Right lobe of liver (tissue), 6 donors: ENCODE data around the gene PARVB. TPM values are rescaled to one million over a fixed set of nuclear protein-coding genes. Genes with fewer than 3 reads are reported as not detected.
"Not testable (repeated sequence)": the region's sequence is repeated elsewhere in the genome, so short reads cannot be mapped to it uniquely, and the experiment has no call there.

ENCODE experiments used
- ATAC-seq, 4 donors: fragments of 200-7000 bp; cut with Tn5 transposase; one replicate each; pipeline ENCODE4 v1.9.1; 2020; ENCODE audit warnings: mild to moderate bottlenecking in 4 of 4, moderate library complexity in 4 of 4
- DNase-seq, 3 donors: peaks; one replicate each; pipeline ENCODE4 v3.0.0-alpha.2; 2020
- H3K27ac ChIP-seq, 3 donors: fragments of 200-600 bp; one replicate each; pipeline ENCODE4 v1.8.0; 2022
- H3K27me3 ChIP-seq, 2 donors: fragments of 200-600 bp; one replicate each; pipeline ENCODE4 v1.8.0; 2022
- H3K36me3 ChIP-seq, 4 donors: fragments of 200-600 bp; sonication (generic) in 1 of 4; one replicate each; pipeline versions ENCODE4 v1.5.1 to v1.8.0; 2017 to 2022; ENCODE audit warnings: control low read depth in 1 of 4
- H3K4me1 ChIP-seq, 4 donors: fragments of 200-600 bp; sonication (generic) in 1 of 4; one replicate each; pipeline versions ENCODE4 v1.5.1 to v1.8.0; 2017 to 2022; ENCODE audit warnings: control low read depth in 1 of 4
- H3K4me3 ChIP-seq, 3 donors: fragments of 200-600 bp; one replicate each; pipeline ENCODE4 v1.8.0; 2022
- H3K9me3 ChIP-seq, 4 donors: fragments of 200-600 bp; sonication (generic) in 1 of 4; one replicate each; pipeline versions ENCODE4 v1.5.1 to v1.8.0; 2017 to 2022; ENCODE audit warnings: control low read depth in 1 of 4
- CTCF ChIP-seq, 4 donors: fragments of 200-600 bp in 3 of 4; fragments of 450-650 bp in 1 of 4; IDR thresholded peaks; one replicate each; pipeline versions ENCODE4 v1.5.1 to v1.8.0; 2016 to 2022; ENCODE audit warnings: antibody characterized with exemption in 4 of 4, mild to moderate bottlenecking in 2 of 4
- POLR2A ChIP-seq: fragments of 450-650 bp; IDR thresholded peaks from one replicate; pipeline ENCODE4 v1.6.1; 2017; ENCODE audit warnings: antibody characterized with exemption, mild to moderate bottlenecking
- WGBS: methylation state at CpG from one replicate; pipeline ENCODE4 v1.1.6; 2018; ENCODE audit warnings: low coverage, low lambda C conversion rate; ENCODE audit not compliant: insufficient coverage; ENCODE audit errors: missing lambda C conversion rate; 5-methylcytosine and 5-hydroxymethylcytosine counted together
- intact Hi-C, 2 donors: fragments of 100-400 bp; cut with DNase I; formaldehyde crosslinking; loops; one replicate each; pipeline versions ENCODE4 v1.11.2 to v1.14.1; 2022
- total RNA-seq, 6 experiments: library from RNA; depleted of rRNA in 2 of 6; stranded (reverse); fragments of >200 nt in 2 of 6; fragmentation: NEBNext Ultra II Directional in 3 of 6; extraction: Animal tissue kit (Norgen Biotek cat#: 25700) in 3 of 6; gene quantifications; one replicate each; pipeline versions ENCODE4 v1.1.0 to v1.2.4, GENCODE V29; 2016 to 2023
- donor health status: DM: no; HTN: yes; CAD: no.
- donor health status: DM: no; HTN: no; CAD: no.
- donor health status: DM: no; HTN: no; CAD: no.
- donor health status: DM: no; HTN: yes; CAD: no.
- donor health status: DM: no; HTN: yes; CAD: no.

PARVB gene
- total RNA-seq, 6 experiments from 2014 or later = 14.2 to 21.3 (median 15.2) TPM

- 80% methylated on average over 7 of the region's 7 CpGs for WGBS
- H3K27me3 ChIP-seq = no peaks in the 10 kb centered on the region
- ATAC-seq (no peak), DNase-seq (no peak)
- H3K9me3 ChIP-seq = no peaks in the 10 kb centered on the region
- TF ChIP-seq CTCF (IDR thresholded peaks at IDR 0.05) (no peak), POLR2A (no peak)
- intact Hi-C loops = no loop called here
- no peaks in the 10 kb centered on the region for H3K4me1 ChIP-seq
- no peaks in the 10 kb centered on the region for H3K36me3 ChIP-seq
- H3K27ac ChIP-seq = no peak overlapping the region
- no peak overlapping the region for H3K4me3 ChIP-seq
Measured at GRCh38 chr22:44012591-44012990, 11.5 kb upstream of the PARVB start.

GRCh38 chr22:44014241-44014640 is 9.9 kb upstream of the PARVB start:
- Histone ChIP-seq H3K4me3 (no peak overlapping the region), H3K9me3 (no peaks in the 10 kb centered on the region), H3K4me1 (no peaks in the 10 kb centered on the region), H3K36me3 (no peaks in the 10 kb centered on the region), H3K27ac (no peak overlapping the region), H3K27me3 (no peaks in the 10 kb centered on the region)
- TF ChIP-seq CTCF (IDR thresholded peaks at IDR 0.05) = no peak
- TF ChIP-seq POLR2A = no peak
- no peak for DNase-seq
- WGBS = 67% methylated on average over 2 of the region's 2 CpGs
- intact Hi-C loops = no loop called here
- ATAC-seq = no peak

GRCh38 chr22:44016586-44016985 is 7.5 kb upstream of the PARVB start:
- H3K36me3 ChIP-seq, ATAC-seq, intact Hi-C loops, H3K4me3 ChIP-seq, H3K9me3 ChIP-seq, H3K27me3 ChIP-seq, DNase-seq, H3K27ac ChIP-seq, H3K4me1 ChIP-seq: not testable (repeated sequence)
- 64% methylated on average over 2 of the region's 3 CpGs for WGBS

- H3K4me3 ChIP-seq = no peak overlapping the region
- intact Hi-C loops = no loop called here
- DNase-seq (no peak), ATAC-seq (no peak)
- H3K4me1 ChIP-seq = peaks cover 0 to 6% (median 2%) of the 10 kb centered on the region in 4 donors
- no peaks in the 10 kb centered on the region for H3K27me3 ChIP-seq
- no peak overlapping the region for H3K27ac ChIP-seq
- no peak for TF ChIP-seq CTCF (IDR thresholded peaks at IDR 0.05)
- TF ChIP-seq POLR2A = no peak
- no peaks in the 10 kb centered on the region for H3K36me3 ChIP-seq
- 92% methylated on average over 8 of the region's 9 CpGs for WGBS
- H3K9me3 ChIP-seq = no peaks in the 10 kb centered on the region
Measured at GRCh38 chr22:44018594-44018993, 5.5 kb upstream of the PARVB start.

- 89% methylated on average over 7 of the region's 10 CpGs for WGBS
- no peak overlapping the region for H3K27ac ChIP-seq
- peaks cover 0 to 9% (median 4%) of the 10 kb centered on the region in 4 donors for H3K4me1 ChIP-seq
- no peak for DNase-seq
- no peak for ATAC-seq
- intact Hi-C loops = no loop called here
- H3K9me3 ChIP-seq = no peaks in the 10 kb centered on the region
- H3K36me3 ChIP-seq = no peaks in the 10 kb centered on the region
- no peaks in the 10 kb centered on the region for H3K27me3 ChIP-seq
- TF ChIP-seq CTCF (IDR thresholded peaks at IDR 0.05) (no peak), POLR2A (no peak)
- no peak overlapping the region for H3K4me3 ChIP-seq
Measured at GRCh38 chr22:44019416-44019815, 4.7 kb upstream of the PARVB start.
